Fibroblast of pulmonary artery (primary cell): Measurements from ENCODE around the gene LZTR1.
A peak's percentile ranks its signal among the peaks of the same experiment; 100 is the strongest.

Experiments
- DNase-seq: peaks from one replicate; pipeline ENCODE4 v3.0.0-alpha.2; 2010; ENCODE audit warnings: low read depth
- H3K4me3 ChIP-seq: replicated peaks from 2 replicates; pipeline ENCODE4 v1.5.1; 2011; ENCODE audit warnings: low read depth, mild to moderate bottlenecking, control low read depth, low read length, moderate library complexity
- CTCF ChIP-seq: IDR thresholded peaks from 2 replicates; pipeline ENCODE4 v1.5.1; 2011; ENCODE audit warnings: mild to moderate bottlenecking, control low read depth, low read length, inconsistent platforms; ENCODE audit errors: missing control alignments

LZTR1 gene

GRCh38 chr22:21009638-21010425 is 27.7 kb downstream of the LZTR1 start:
- no peak for TF ChIP-seq CTCF
- DNase-seq: peak; percentile 67
- no peak overlapping the region for H3K4me3 ChIP-seq

GRCh38 chr22:21010426-21011113 is 28.5 kb downstream of the LZTR1 start:
- TF ChIP-seq CTCF: no peak
- H3K4me3 ChIP-seq: no peak overlapping the region
- no peak for DNase-seq

GRCh38 chr22:21012446-21013407 is 30.6 kb downstream of the LZTR1 start:
- no peak overlapping the region for H3K4me3 ChIP-seq
- no peak for TF ChIP-seq CTCF
- no peak for DNase-seq

- TF ChIP-seq CTCF: no peak
- H3K4me3 ChIP-seq: peak overlapping the region; percentile 59
- DNase-seq: no peak
Measured at GRCh38 chr22:21013657-21014201, 31.6 kb downstream of the LZTR1 start.

- no peak for TF ChIP-seq CTCF
- DNase-seq: peak; percentile 93
- peak overlapping the region; percentile 59 for H3K4me3 ChIP-seq
Measured at GRCh38 chr22:21014202-21014725, 32.2 kb downstream of the LZTR1 start.
